ENCODE data around the gene ANO2.

ANO2 gene

DNA sequence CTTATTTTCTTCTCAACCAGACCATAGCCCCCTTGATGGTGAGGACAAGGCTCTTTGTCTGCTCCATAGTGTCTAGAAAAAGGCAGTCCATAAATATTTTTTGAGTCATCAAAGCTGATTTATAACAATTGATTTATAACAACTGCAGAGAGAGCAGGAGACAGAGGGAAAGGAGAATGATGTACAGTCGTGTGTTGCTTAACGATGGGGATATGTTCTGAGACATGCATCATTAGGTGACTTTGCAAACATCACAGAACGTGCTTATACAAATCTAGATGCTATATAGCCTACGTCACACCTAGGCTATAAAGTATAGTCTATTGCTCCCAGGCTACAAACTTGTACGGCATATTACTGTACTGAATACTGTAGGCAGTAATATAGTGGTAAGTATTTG is 369.8 kb downstream of the ANO2 start:
- TF ChIP-seq, protein P1, sequence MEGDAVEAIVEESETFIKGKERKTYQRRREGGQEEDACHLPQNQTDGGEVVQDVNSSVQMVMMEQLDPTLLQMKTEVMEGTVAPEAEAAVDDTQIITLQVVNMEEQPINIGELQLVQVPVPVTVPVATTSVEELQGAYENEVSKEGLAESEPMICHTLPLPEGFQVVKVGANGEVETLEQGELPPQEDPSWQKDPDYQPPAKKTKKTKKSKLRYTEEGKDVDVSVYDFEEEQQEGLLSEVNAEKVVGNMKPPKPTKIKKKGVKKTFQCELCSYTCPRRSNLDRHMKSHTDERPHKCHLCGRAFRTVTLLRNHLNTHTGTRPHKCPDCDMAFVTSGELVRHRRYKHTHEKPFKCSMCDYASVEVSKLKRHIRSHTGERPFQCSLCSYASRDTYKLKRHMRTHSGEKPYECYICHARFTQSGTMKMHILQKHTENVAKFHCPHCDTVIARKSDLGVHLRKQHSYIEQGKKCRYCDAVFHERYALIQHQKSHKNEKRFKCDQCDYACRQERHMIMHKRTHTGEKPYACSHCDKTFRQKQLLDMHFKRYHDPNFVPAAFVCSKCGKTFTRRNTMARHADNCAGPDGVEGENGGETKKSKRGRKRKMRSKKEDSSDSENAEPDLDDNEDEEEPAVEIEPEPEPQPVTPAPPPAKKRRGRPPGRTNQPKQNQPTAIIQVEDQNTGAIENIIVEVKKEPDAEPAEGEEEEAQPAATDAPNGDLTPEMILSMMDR (IDR thresholded peaks at IDR 0.05; ENCODE audit: insufficient read depth, low read depth, low read length, missing control alignments): no peak
- H3K4me3 ChIP-seq (ENCODE audit: low read depth, low read length): no peak overlapping the region
- no peak for DNase-seq (ENCODE audit: low read depth)

DNA sequence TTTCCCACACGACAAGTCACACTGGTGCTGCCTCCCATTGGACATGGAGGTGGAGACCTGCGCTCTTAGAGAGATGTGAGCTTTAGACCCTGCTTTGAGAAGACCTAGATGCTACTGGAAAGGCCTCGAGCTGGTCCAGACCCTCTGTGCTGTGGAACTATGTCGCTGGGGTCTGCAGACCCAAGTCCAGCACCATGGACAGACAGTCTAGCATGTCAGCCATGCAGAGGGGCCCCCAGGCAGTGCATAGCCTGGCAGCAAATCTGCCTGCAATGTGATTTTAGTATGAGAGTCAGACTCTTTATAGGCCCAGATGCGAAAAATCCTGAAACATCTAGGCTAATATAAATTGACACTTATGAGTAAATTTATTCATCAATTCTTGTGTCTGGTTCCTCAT is 371.7 kb downstream of the ANO2 start:
- TF ChIP-seq, protein P1 (IDR thresholded peaks at IDR 0.05; ENCODE audit: insufficient read depth, low read depth, low read length, missing control alignments): no peak
- no peak overlapping the region for H3K4me3 ChIP-seq (ENCODE audit: low read depth, low read length)
- no peak for DNase-seq (ENCODE audit: low read depth)

DNA sequence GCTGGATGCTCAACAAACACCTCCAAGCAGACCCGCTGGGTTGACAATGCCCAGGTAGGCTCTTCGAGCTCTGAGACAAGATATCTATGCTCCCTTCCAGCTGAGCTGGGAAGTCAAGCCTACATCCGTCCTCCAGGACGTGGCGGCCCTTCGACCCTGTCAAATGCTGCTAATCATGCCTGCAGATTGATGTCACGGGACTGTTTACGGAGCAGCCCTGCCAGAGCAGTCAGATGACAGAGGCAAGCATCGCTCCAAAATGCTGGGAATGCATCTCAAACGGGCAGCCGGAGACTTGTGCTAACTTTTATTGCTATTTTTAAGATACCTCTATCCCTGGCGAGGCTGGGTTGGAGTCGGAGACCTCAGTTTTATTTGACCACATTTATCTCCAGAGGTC is 373.9 kb downstream of the ANO2 start:
- TF ChIP-seq, protein P1 (IDR thresholded peaks at IDR 0.05; ENCODE audit: insufficient read depth, low read depth, low read length, missing control alignments): no peak
- DNase-seq (ENCODE audit: low read depth): no peak
- no peak overlapping the region for H3K4me3 ChIP-seq (ENCODE audit: low read depth, low read length)

DNA sequence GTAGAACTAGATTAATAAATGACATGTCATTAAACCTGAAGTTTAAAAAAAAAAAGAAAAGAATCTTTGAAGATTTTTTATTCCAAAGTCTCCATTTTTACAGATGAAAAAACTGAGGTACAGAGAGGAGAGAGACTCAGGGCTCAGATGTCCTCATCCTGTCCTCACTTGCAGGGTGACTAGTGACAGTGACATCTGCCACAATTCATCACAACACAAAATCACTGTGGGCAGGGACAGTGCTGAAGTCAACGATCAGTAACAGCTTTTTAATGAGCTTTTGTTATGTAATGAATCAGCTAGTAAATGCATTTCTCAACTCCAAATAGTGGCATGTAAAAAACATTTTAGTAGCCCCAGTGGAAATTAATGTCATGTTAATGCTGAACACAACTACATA is 374.6 kb downstream of the ANO2 start:
- H3K4me3 ChIP-seq (ENCODE audit: low read depth, low read length): no peak overlapping the region
- TF ChIP-seq, protein P1 (IDR thresholded peaks at IDR 0.05; ENCODE audit: insufficient read depth, low read depth, low read length, missing control alignments): no peak
- DNase-seq (ENCODE audit: low read depth): no peak

DNA sequence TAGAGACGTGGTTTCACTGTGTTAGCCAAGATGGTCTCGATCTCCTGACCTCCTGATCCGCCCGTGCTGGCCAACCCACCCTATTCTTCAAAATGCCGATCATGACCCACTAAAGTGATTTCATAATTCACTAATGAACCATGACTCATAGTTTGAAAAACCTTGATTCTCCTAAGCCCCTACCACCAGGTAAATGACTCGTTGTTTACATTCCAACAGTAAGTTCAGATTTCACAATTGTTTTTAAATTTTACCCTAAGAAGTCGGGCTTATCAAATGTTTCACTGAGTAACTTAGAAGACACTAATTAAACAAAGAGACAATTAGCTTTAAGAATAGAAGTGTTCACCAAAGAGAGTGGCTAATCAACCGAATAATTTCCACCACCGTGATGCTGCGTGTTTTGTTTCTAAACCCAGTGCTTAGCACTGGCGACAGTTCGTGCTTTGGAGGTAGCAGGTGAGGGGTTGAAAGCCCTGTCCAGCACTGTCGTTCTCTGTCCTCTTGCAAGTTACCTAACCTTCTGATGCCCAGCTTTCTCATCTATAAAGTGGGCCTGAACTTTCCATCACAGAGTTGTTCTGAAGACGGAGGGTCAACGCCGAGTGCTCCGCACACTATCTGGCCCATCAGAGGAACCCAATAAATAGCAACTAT is 376.6 kb downstream of the ANO2 start:
- H3K4me3 ChIP-seq (ENCODE audit: low read depth, low read length): no peak overlapping the region
- TF ChIP-seq, protein P1 (IDR thresholded peaks at IDR 0.05; ENCODE audit: insufficient read depth, low read depth, low read length, missing control alignments): no peak
- no peak for DNase-seq (ENCODE audit: low read depth)

DNA sequence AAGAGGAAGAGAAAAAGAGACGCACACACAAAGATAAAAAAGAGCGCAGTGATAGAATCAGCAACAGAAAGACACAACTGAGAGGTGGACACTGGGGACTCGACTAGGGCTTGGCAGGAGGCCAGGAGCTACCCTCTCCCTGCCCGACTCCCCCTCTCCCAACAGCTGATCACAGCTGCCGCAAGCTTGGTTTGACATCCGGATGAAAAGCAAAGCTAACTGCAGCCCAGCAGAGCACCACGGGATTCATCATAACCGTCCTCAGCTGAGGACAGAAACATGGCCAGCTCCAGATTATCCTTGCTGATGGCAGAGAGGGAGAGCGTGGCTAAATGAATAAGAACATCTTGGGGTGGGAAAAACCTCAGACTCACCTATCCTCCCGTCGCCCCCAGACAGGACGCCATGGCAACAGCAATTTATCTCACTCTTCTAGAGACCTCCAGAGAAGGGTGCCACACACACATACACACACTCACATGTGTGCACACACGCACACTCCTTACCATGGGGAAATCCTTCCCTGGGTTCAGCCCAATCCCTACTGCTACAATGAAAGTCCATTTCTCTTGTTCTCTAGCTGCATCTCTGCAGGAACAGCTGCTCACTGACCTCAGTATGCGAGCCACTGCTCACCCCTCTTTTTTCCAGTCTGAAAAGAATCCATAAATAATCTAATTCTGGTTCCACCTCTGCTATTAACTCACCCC is 377.9 kb downstream of the ANO2 start:
- TF ChIP-seq, protein P1 (IDR thresholded peaks at IDR 0.05; ENCODE audit: insufficient read depth, low read depth, low read length, missing control alignments): no peak
- no peak overlapping the region for H3K4me3 ChIP-seq (ENCODE audit: low read depth, low read length)
- DNase-seq (ENCODE audit: low read depth): no peak

Measured in GM12865 (cell line).